Neural progenitor cell (in vitro differentiated cells): ENCODE data around the gene SH2D3A.

ENCODE experiments used
- CTCF ChIP-seq: fragments of 200-600 bp; sonication (generic); IDR thresholded peaks from 2 replicates; pipeline ENCODE4 v1.5.1; 2017; ENCODE audit warnings: antibody characterized with exemption, mild to moderate bottlenecking
- EZH2 ChIP-seq: fragments of 200-600 bp; sonication (generic); IDR thresholded peaks from 2 replicates; pipeline ENCODE4 v1.6.1; 2017; ENCODE audit warnings: antibody characterized with exemption, mild to moderate bottlenecking, moderate library complexity

GRCh38 chr19:6716610-6716970 lies 50.6 kb downstream of the SH2D3A start:
- TF ChIP-seq CTCF, result no peak
- no peak for TF ChIP-seq EZH2
